Peyer's patch (tissue), 4 donors: Measurements from ENCODE around the gene OBSCN. TPM values are rescaled to one million over a fixed set of nuclear protein-coding genes. Genes with fewer than 3 reads are reported as not detected.

Experiments used
- DNase-seq, 3 donors: peaks; one replicate each; pipeline ENCODE4 v3.0.0-alpha.2; 2017 to 2019
- H3K27ac ChIP-seq, 4 donors: fragments of 200-600 bp; sonication (generic); one replicate each; pipeline ENCODE4 v1.5.1; 2016 to 2019
- H3K27me3 ChIP-seq, 2 donors: fragments of 200-600 bp; sonication (generic); one replicate each; pipeline ENCODE4 v1.5.1; 2019
- H3K36me3 ChIP-seq, 3 donors: fragments of 200-600 bp; sonication (generic); one replicate each; pipeline ENCODE4 v1.5.1; 2016 to 2019
- H3K4me1 ChIP-seq, 4 donors: fragments of 200-600 bp; sonication (generic); one replicate each; pipeline ENCODE4 v1.5.1; 2016 to 2019
- H3K4me3 ChIP-seq, 4 donors: fragments of 200-600 bp; sonication (generic); 1 replicate in 3 of 4; 2 replicates in 1 of 4; pipeline ENCODE4 v1.5.1; 2016 to 2019; ENCODE audit warnings: mild to moderate bottlenecking in 1 of 4
- H3K9me3 ChIP-seq, 4 donors: fragments of 200-600 bp; sonication (generic); one replicate each; pipeline ENCODE4 v1.5.1; 2016 to 2019; ENCODE audit warnings: mild to moderate bottlenecking in 1 of 4
- CTCF ChIP-seq, 6 experiments: fragments of 450-650 bp in 4 of 6; fragments of 200-600 bp in 2 of 6; sonication (generic) in 1 of 6; IDR thresholded peaks; one replicate each; pipeline ENCODE4 v1.5.1; 2017 to 2019; ENCODE audit warnings: antibody characterized with exemption in 6 of 6, mild to moderate bottlenecking in 3 of 6, moderate library complexity in 1 of 6
- POLR2A ChIP-seq, 2 donors: fragments of 450-650 bp; IDR thresholded peaks; one replicate each; pipeline ENCODE4 v1.5.1; 2017; ENCODE audit warnings: antibody characterized with exemption in 2 of 2, mild to moderate bottlenecking in 2 of 2, moderate library complexity in 2 of 2
- total RNA-seq, 4 donors: library from RNA; depleted of rRNA; stranded (reverse); fragments of >200 nt; gene quantifications; one replicate each; pipeline ENCODE4 v1.1.0, GENCODE V29; 2016

The OBSCN gene
- total RNA-seq, 4 donors from 2014 or later: 5.8 to 136 (median 34.4) TPM

DNA sequence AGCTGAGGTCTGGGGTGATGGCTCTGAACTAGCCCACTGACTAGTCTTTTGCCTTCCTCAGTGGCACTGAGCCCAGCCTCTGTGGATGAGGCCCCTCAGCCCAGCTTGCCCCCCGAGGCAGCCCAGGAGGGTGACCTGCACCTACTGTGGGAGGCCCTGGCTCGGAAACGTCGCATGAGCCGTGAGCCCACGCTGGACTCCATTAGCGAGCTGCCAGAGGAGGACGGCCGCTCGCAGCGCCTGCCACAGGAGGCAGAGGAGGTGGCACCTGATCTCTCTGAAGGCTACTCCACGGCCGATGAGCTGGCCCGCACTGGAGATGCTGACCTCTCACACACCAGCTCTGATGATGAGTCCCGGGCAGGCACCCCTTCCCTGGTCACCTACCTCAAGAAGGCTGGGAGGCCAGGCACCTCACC is 111.0 kb downstream of the OBSCN start:
- Histone ChIP-seq H3K27ac (no peak overlapping the region), H3K27me3 (no peaks in the 10 kb centered on the region), H3K4me1 (no peaks in the 10 kb centered on the region), H3K36me3 (no peaks in the 10 kb centered on the region), H3K9me3 (no peaks in the 10 kb centered on the region), H3K4me3 (no peak overlapping the region)
- no peak for TF ChIP-seq CTCF (IDR thresholded peaks at IDR 0.05)
- no peak for TF ChIP-seq POLR2A (IDR thresholded peaks at IDR 0.05)
- peak in 1 of 3 donors; percentile 40 for DNase-seq

DNA sequence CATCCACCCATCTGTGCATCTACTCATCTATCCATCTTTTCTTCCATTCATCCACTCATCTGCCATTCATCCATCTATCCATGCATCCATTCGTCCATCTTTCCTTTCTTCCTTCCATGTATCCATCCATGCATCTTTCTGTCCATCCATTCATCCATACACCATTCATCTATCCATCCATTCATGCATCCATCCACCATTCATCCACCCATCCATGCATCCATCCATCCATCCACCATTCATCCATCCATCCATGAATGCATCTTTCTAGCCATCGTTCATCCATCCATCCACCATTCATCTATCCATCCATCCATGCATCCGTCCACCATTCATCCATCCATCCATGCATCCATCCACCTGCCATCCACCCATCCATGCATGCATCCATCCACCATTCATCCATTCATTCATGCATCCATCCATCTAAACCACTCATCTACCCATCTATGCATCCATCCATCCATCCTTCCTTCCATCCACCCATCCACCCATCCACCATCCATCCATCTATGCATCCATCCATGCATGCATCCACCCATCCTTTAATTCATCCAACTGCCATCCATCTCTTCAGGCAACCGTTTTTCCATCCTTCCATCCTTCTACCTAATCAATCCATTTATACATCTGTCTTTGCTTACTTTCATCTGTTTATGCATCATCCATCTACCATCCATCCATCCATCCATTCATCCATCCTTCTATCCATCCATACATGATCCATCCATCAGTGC is 111.7 kb downstream of the OBSCN start:
- Histone ChIP-seq H3K27me3 (no peaks in the 10 kb centered on the region), H3K9me3 (no peaks in the 10 kb centered on the region), H3K27ac (no peak overlapping the region), H3K36me3 (no peaks in the 10 kb centered on the region), H3K4me3 (no peak overlapping the region), H3K4me1 (no peaks in the 10 kb centered on the region)
- DNase-seq: no peak
- no peak for TF ChIP-seq CTCF (IDR thresholded peaks at IDR 0.05)
- no peak for TF ChIP-seq POLR2A (IDR thresholded peaks at IDR 0.05)

GRCh38 chr1:228320394-228320793 is 112.5 kb downstream of the OBSCN start:
- Histone ChIP-seq H3K4me1 (no peaks in the 10 kb centered on the region), H3K36me3 (no peaks in the 10 kb centered on the region), H3K27me3 (no peaks in the 10 kb centered on the region), H3K9me3 (no peaks in the 10 kb centered on the region), H3K4me3 (no peak overlapping the region), H3K27ac (no peak overlapping the region)
- no peak for DNase-seq
- TF ChIP-seq CTCF (IDR thresholded peaks at IDR 0.05) (no peak), POLR2A (IDR thresholded peaks at IDR 0.05) (no peak)

DNA sequence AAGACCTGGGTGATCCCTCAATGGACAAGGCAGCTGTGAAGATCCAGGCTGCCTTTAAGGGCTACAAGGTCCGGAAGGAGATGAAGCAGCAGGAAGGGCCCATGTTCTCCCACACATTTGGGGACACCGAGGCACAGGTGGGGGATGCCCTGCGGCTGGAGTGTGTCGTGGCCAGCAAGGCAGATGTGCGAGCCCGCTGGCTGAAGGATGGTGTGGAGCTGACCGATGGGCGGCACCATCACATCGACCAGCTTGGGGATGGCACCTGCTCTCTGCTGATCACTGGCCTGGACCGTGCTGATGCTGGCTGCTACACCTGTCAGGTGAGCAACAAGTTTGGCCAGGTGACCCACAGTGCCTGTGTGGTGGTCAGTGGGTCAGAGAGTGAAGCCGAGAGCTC is 113.6 kb downstream of the OBSCN start:
- H3K9me3 ChIP-seq: no peaks in the 10 kb centered on the region
- H3K27ac ChIP-seq: no peak overlapping the region
- no peaks in the 10 kb centered on the region for H3K36me3 ChIP-seq
- H3K4me3 ChIP-seq: no peak overlapping the region
- no peak for DNase-seq
- no peaks in the 10 kb centered on the region for H3K4me1 ChIP-seq
- H3K27me3 ChIP-seq: no peaks in the 10 kb centered on the region
- TF ChIP-seq POLR2A (IDR thresholded peaks at IDR 0.05) (no peak), CTCF (IDR thresholded peaks at IDR 0.05) (no peak)

GRCh38 chr1:228321895-228322294 is 114.1 kb downstream of the OBSCN start:
- Histone ChIP-seq H3K4me3 (no peak overlapping the region), H3K36me3 (no peaks in the 10 kb centered on the region), H3K9me3 (no peaks in the 10 kb centered on the region), H3K27me3 (no peaks in the 10 kb centered on the region), H3K27ac (no peak overlapping the region), H3K4me1 (no peaks in the 10 kb centered on the region)
- DNase-seq: peak in 2 of 3 donors; percentile 32 to 37
- TF ChIP-seq POLR2A (IDR thresholded peaks at IDR 0.05) (no peak), CTCF (IDR thresholded peaks at IDR 0.05) (no peak)
